Testis (tissue), 2 donors: ENCODE results near the gene MEGF11.

Experiments
- CTCF ChIP-seq, 3 experiments: fragments of 450-650 bp in 2 of 3; fragments of 200-600 bp in 1 of 3; sonication (generic) in 1 of 3; IDR thresholded peaks; one replicate each; pipeline ENCODE4 v1.5.1; 2016 to 2019; ENCODE audit warnings: antibody characterized with exemption in 3 of 3, mild to moderate bottlenecking in 2 of 3, moderate library complexity in 1 of 3
- POLR2A ChIP-seq: fragments of 450-650 bp; IDR thresholded peaks from one replicate; pipeline ENCODE4 v1.6.1; 2017; ENCODE audit warnings: antibody characterized with exemption, mild to moderate bottlenecking, moderate library complexity

DNA sequence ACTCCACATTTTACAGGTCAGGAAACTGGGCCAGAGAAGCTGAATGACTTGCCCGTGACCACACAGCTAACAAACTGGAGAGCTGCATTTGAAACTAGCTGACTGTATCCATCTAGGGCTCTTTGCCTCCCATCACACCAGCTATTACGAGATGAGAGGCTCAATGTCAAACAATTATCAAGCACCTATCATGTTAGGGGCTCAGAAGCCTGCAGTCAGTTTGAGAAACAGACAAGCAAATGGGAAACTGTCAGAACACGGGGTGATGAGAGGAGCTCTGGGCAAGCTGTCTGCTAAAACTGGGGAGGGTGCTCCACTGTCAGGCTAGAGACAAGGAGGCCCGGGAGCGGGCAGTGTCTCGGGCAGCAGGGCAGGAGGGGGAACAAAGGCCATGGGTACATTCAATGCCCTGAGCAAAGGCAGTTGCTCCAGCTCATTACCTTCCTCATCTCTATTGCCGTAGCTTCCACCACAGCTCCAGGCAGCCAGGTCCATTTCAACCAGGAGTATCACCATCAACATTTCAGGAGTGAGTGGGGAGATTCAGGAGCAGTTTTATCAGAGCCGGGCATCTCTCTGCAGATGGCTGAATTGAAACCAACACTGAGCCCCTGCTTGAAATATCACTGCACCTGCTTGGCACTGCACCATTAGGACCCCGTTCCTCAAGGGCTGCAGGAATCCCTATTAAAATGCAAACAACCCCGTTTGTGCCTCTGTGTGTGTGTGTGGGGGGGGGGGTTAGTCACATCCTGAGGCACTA lies 261.6 kb downstream of the MEGF11 start:
- no peak for TF ChIP-seq POLR2A
- no peak for TF ChIP-seq CTCF (IDR thresholded peaks at IDR 0.05)
